Pons (tissue), 1 donor: ENCODE measurements around the gene CETN1.

Experiments
- DNase-seq: peaks from one replicate; pipeline ENCODE4 v3.0.0-alpha.2; 2016; ENCODE audit warnings: low spot score

CETN1 gene

DNA sequence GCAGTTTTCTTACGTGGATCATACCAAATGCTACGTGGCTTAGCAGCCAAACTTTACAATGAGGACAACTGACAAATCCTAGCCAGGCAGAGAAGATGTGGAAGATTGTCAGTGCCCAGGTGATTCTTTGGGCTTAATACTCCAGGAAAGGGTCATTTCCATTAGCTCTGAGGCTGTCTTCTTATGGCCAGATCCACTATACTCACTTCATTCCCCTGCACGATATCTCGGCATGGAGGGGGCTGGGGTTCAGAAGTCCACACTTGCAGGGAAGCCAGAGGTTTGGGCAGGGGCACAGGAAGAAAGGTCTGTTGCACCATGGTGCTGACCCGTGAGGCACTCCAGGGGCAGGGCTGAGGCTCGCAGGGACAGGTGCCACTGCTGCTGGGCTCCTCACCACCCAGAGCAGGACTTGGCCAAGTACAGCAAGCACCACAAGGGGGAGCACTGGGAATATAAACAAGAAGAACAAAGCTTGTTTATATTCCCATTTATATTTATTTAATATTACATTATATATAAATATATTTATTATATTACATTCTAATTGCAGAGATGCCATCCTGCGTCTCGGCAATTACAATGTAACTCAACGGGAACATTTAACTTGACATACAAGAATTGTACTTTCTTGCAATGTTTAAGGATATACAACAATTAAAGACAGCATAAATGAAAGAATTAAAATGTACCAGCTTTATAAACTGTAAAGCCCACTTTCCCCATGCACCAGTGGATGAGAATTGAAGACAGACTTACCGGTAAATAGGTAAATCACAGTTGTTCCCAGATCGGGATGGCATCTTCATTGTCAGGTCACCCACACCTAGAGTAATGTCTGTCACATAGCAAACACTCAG, 43.8 kb downstream of the CETN1 start:
- DNase-seq, result peak; percentile 87

DNA sequence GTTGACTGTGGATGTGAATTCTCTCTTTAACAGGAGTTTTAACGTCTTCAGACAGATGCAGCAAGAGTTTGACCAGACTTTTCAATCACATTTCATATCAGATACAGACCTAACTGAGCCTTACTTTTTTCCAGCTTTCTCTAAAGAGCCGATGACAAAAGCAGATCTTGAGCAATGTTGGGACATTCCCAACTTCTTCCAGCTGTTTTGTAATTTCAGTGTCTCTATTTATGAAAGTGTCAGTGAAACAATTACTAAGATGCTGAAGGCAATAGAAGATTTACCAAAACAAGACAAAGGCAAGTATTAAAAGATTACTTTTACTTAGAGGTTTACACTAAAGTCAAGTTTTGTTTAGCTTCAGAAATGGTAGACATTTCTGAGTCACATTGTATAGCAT, 47.1 kb downstream of the CETN1 start:
- DNase-seq, result no peak

DNA sequence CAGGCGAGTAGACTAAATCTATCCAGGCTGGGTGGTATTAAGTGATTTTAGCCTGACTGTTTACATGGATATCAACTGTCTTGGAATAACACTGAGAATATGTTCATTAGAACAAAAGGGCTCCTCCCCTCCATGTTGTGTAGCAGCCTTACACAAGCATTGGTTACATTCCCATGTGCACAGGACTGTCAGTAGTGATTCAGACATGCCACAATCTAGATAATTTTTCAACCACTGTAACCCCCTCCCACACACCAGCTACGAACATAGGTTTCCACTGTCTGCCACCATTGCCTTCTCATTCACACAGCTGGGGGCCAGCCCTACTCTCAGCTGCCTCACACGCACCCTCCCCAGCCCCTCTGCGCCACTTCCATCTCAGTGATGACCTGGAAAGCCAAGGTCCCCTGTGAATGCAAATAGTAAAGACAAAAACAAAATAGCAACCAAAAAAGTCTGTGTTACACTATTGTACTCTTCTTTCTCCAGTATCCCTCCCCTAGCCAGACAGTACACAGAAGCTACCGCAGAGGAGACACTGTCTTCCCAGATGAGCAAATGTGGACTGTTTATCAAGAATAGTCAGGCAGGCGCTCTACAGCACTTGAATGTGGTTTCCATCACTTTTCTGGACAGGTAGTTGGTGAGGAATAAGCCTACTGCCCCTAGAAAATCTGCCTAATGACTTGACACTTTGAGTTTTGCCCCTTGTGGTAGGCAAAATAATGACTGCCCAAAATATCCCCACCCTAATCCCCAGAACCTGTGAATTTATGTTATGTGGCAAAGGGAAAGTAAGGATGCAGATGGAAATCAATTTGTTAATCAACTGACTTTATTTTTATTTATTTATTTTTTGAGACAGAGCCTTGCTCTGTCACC, 49.3 kb downstream of the CETN1 start:
- DNase-seq, result no peak

DNA sequence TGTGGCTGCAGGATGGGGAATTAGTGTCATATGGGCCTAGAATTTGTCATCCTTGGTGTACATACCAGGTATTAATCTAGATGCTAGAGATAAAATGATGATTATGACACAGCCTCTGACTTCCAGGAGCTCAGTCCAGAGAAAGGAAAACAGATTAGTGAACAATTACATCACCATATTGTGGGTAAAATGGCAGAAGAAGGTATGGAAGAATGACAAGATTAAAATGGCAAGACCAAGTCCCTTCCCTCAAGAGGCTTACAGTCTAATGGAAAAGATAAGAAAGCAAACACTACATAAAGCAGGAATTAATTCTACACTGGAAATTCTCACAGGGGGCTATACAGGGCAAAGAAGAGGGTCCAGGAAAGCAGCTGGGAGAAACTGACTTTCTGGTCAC, 51.4 kb downstream of the CETN1 start:
- DNase-seq, result no peak
